Activated CD4-positive, alpha-beta T cell treated with anti-CD3 and anti-CD28 coated beads, Interleukin-2, Interleukin-4, amounts not matched to agents 100 ng/mL and 50 ng/mL, durations not matched to agents 16 hours and 8 hours (primary cell): ENCODE results near the gene PPP6R1.

Experiments
- DNase-seq: peaks from one replicate; pipeline ENCODE4 v3.0.0-alpha.2; 2020; ENCODE audit warnings: low spot score

PPP6R1 gene

DNA sequence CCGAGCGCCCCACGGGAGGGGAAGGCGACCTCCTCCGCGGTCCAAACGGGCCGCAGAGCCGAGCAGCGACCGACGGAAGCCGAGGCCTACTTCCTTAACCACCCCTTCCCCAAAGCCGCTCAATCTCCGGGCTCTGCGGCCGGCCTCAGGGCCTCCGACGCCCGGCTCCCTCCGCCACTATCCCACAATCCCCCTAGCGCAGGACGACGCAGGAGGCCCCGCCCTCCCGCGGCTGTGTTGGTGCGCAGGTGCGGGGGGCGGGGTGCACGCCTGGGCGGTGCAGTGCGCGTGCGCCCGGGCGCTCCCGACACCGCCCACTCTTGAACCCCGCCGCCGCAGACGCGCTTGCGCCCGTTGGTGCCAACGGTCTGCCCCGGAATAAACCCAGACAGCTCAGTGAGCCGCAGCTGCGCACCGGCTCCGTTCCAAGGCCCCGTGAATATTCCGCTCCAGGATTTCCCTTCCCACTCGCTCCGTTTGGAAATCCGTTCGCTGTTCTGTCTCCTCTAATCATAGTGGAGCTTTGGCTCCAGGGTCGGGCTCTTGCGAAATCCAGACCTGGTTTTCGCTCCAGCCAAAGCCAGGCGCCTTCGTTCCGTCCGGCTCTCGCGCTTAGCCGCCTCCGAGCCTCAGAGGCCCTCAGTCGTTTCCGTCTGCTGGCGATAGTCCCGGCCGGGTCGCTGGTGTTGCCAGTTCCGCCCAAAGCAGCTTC, at the start of gene PPP6R1:
TSS of gene PPP6R1 (minus strand) at position 190 of the 712 bp plus-strand sequence. CDS start 11,914 bp downstream, outside the sequence.
- DNase-seq, result peak; percentile 96

DNA sequence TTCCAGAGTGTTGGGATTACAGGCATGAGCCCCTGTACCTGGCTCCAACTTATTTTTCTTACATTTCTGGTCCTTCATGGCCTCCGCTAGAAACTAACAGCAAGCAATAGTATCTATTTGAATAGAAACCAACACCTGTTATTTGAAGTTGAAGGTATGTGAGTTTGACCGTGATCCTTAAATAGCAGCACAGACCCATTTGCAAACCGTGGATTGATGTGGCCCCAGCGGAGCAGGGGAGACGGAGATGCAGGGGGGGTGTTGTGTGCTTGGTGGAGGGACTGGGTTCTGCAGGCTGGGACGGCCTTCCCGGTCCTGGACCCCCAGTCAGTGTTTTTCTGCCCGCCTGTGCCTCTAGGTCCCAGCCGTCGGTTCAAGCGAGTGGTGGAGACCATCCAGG, 49.5 kb upstream of the PPP6R1 start:
- no peak for DNase-seq

GRCh38 chr19:55306712-55307111, 47.9 kb upstream of the PPP6R1 start:
- no peak for DNase-seq

DNA sequence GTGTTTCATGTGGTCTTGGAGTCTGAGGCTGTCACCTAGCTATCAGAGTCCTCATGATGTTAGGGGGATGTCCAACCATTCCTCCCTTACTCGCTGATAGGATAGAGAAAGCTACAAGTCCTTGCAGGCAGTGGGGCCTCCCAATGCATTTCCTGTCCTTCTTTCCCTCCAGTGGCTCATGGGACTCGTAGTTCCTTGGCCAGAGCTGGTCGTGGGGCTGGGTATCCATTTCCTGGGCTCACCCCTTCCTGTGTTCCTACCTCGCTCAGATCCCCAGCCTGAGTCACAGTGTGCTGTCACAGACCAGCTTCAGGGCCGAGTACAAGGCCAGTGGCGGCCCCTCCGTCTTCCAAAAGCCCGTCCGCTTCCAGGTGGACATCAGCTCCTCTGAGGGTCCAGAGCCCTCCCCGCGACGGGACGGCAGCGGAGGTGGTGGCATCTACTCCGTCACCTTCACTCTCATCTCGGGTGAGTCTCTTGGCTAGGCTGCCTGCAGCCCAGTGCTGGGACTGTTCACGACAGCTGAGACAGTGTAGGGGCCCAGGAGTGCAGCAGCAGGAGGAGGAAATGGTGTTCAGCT, 47.3 kb upstream of the PPP6R1 start:
- no peak for DNase-seq

DNA sequence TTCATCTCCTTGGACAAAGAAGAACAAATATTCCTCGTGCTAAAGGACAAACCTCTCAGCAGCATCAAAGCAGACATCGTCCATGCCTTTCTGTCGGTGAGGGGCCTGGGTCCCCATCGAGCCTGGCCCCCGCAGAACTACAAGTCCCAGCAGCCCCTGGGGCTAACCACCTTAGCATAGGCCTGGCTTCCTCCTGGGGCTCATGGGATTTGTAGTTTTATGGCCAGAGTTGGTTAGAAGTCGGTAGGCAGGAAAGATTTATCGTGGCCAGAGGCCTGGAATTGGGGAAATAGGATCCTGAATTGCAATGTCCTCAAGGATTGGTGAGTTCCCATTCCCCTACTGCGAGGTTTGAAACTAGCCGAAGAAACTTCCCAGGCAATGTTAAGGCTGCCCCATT, 46.7 kb upstream of the PPP6R1 start:
- DNase-seq, result peak; percentile 56

DNA sequence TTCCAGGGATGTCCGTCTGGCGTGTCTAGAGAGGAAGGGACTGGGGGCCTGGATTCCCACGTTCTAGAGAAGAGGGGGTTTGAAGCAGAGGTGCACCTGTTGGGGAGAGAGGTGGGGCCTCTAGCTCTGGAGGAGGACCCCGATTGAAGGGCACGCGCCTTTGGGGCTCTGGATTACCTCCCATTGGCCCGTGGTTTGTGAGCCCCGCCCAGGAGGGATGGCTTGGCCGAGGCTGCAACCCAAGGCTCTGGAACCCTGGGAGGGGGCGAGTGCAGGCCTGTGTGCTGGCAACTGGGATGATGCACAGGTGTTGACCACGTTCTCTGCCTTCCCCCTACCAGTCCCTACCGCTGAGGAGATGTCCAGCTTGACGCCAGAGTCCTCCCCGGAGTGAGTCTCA, 46.2 kb upstream of the PPP6R1 start:
- no peak for DNase-seq

GRCh38 chr19:55304279-55304978, 45.6 kb upstream of the PPP6R1 start:
- peak; percentile 41 for DNase-seq

DNA sequence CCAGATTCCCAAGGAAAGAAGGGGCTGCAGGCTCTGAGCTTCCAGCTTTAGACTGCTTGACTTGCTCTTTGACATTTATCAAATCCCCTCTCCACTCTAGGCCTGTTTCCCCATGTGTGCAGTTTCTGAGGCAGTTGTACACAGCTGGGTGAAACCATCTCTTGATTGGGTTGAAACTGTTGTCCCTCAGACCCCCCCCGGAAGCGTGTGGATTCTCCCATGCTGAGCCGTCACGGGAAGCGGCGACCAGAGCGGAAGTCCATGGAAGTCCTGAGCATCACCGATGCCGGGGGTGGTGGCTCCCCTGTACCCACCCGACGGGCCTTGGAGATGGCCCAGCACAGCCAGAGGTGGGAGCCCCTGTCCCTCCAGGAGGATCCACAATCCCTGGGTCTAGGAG, 44.7 kb upstream of the PPP6R1 start:
- DNase-seq, result no peak

GRCh38 chr19:55302318-55302703, 43.5 kb upstream of the PPP6R1 start:
- no peak for DNase-seq

- peak; percentile 95 for DNase-seq
These were observed 42.9 kb upstream of the PPP6R1 start for GRCh38 chr19:55301459-55302317.

GRCh38 chr19:55300886-55301458, 42.2 kb upstream of the PPP6R1 start:
- DNase-seq, result no peak

DNA sequence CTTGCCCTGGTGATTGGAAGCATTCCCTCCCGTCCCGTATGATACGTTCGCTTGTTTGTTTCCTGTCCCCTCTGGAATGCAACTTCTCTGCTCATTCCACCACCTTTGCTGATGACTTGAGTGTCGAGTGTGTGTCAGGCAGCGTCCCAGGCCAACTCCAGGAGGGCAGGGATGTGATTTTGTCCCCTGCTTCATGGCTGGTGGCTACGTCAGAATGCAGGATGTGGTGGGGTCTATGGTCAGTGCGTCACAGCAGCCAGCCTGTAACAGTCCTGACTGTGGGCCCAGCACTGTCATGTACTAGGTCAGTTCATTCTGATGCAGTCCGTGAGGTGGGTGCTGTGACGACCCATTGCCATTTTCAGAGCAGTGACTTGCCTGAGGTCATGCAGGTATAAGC, 41.2 kb upstream of the PPP6R1 start:
- no peak for DNase-seq

GRCh38 chr19:55297267-55297666, 38.5 kb upstream of the PPP6R1 start:
- no peak for DNase-seq

- DNase-seq, result no peak
These were observed 30.4 kb upstream of the PPP6R1 start for GRCh38 chr19:55289117-55289796.

DNA sequence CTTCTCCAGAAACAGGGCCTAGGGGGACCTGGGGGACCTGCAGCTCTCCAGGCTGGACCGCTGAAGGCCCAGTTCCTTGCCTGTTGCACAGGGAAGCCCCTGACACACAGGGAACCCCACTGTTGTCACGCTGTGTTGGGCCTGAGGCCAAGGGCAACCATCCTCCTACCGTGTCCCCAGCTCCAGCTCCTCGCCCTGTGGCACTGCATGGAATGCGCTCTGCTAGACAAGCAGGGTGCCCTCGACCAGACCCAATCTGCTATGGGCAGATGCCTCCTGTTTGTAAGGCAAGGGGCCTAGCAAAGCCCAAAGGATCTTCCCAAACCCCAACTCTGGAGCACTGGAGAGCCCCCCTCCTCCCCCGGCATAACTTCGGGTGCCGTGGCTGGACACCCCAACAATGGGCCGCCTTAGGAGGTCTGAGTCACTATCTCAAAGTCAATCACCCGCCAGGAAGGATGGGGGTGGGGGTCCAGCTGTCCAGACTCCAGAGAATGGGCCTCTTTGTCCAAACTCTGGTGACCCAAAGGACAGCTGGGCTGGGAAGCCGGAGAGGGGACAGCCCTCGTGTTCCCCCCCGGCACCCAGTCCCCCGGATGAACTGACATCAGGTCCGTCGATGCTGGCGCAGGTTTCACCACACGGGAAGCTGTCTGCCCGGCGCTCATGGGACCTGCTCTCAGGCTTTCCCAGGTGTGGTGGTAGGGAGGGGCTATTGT, 28.7 kb upstream of the PPP6R1 start:
- no peak for DNase-seq

DNA sequence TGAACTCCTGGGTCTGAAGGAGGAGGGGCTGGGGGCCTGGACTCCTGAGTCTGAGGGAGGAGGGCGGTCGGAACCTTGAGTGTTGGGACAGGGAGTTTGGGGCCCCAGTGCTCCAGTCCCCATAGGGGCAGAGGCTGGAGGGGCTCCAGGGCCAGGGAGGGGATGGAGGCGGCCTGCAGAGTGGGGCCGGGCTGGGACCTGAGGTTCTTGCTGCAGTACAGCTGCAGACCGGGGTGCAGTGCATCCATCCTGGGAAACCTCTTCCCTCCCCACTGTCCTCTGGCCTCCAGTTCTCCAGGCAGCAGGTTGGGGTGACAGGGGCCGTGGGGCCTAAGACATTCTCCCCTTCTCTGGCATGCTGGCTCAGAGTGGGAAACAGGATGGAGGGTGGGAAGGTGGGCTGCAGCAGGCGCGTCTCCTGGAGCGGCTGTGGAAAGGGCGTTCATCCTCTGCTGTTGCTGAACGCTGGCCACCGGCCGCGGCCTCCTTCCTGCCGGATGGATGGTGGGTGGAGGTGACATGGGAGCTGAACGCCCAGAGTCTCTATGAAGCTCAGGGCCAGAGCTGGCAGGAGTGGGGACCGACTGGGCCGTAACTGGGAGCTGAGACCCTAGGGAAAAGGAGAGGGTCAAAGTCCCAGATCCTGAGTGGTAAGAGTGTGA, 26.5 kb upstream of the PPP6R1 start:
- DNase-seq, result no peak

DNA sequence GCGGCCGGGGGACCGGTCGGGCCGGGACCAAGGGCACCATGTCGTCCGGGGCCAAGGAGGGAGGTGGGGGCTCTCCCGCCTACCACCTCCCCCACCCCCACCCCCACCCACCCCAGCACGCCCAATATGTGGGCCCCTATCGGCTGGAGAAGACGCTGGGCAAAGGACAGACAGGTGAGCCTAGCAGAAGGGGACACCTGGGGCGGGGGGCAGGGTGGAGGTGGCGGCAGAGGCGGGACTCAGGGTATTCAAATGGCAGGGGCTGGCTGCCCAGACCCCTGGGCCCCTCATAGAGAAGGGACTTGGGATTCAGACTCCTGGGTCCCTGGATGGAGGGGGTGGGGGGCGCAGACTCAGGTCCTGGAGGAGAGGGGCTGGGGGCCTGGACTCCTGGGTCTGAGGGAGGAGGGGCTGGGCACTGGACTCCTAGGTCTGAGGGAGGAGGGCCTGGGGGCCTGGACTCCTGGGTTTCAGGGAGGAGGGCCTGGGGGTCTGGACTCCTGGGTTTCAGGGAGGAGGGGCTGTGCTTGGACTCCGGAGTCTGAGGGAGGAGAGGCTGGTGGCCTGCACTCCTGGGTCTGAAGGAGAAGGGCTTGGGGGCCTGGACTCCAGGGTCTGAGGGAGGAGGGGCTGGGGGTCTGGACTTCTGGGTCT, 25.7 kb upstream of the PPP6R1 start:
- DNase-seq, result no peak

- peak; percentile 16 for DNase-seq
These were observed 24.9 kb upstream of the PPP6R1 start, which contains the start of gene BRSK1 for GRCh38 chr19:55283548-55284377. BRSK1 (plus strand) TSS chr19:55283997; CDS start chr19:55284443, 446 bp downstream.
